HepG2 (cell line): ENCODE measurements around the gene CHSY3. TPM values are rescaled to one million over a fixed set of nuclear protein-coding genes. Genes with fewer than 3 reads are reported as not detected.

Source experiments
- ATAC-seq: fragments of 200-7000 bp; cut with Tn5 transposase; 3 replicates; pipeline ENCODE4 v1.9.1; 2020; ENCODE audit warnings: mild to moderate bottlenecking, moderate library complexity
- BruUV-seq: library from RNA; stranded (reverse); fragments of 400-500 nt; replicated peaks from 2 replicates; lab custom pipeline; 2021; lab: Mats Ljungman, UMichigan
- CTCF ChIA-PET: fragments of 300-600 bp; formaldehyde crosslinking; extraction: SDS; loops from one replicate; lab custom pipeline; 2021; ENCODE audit warnings: low total read pairs, inconsistent platforms, low intra/inter-chr PET ratio; lab: Yijun Ruan, JAX
- POLR2A ChIA-PET: fragments of 350-600 bp; sonication (Branson Sonifier 250); formaldehyde crosslinking; loops from one replicate; lab custom pipeline; 2020; ENCODE audit warnings: antibody characterized with exemption, inconsistent platforms; lab: Yijun Ruan, JAX
- DNase-seq: peaks from one replicate; pipeline ENCODE4 v3.0.0-alpha.2; 2015; ENCODE audit warnings: low spot score
- FAIRE-seq: peaks from 3 replicates; lab custom pipeline; 2011; peaks lifted over from hg19 to GRCh38; lab: Jason Lieb, UNC
- H2AFZ ChIP-seq: one replicate; pipeline ENCODE4 v1.6.1; 2011; ENCODE audit warnings: low read length, inconsistent platforms
- H3K27ac ChIP-seq: fragments of 300-600 bp; 3 replicates; pipeline ENCODE4 v1.8.0; 2011; ENCODE audit warnings: mixed run types, mild to moderate bottlenecking, mixed read lengths, low read length, inconsistent platforms; ENCODE audit not compliant: insufficient read depth; ENCODE audit errors: extremely low read length
- H3K27me3 ChIP-seq, 2 experiments: fragments of 200-600 bp in 1 of 2; 2 replicates in 1 of 2; 3 replicates in 1 of 2; pipeline versions ENCODE4 v1.6.0 to v1.8.0; 2011; ENCODE audit warnings: low read length in 2 of 2, mild to moderate bottlenecking in 2 of 2, moderate library complexity in 2 of 2, inconsistent platforms in 1 of 2; ENCODE audit not compliant: insufficient read depth in 2 of 2, control insufficient read depth in 1 of 2
- H3K36me3 ChIP-seq, 2 experiments: fragments of 200-600 bp in 1 of 2; replicated peaks in 1 of 2; 2 replicates in 1 of 2; 3 replicates in 1 of 2; pipeline versions ENCODE4 v1.5.1 to v1.8.0; 2011; ENCODE audit warnings: low read length in 2 of 2, inconsistent platforms in 1 of 2; ENCODE audit not compliant: insufficient read depth in 2 of 2, control insufficient read depth in 1 of 2
- H3K4me1 ChIP-seq: 2 replicates; pipeline ENCODE4 v1.5.1; 2012; ENCODE audit warnings: low read length, inconsistent platforms; ENCODE audit not compliant: insufficient read depth
- H3K4me2 ChIP-seq: 2 replicates; pipeline ENCODE4 v1.6.0; 2011; ENCODE audit warnings: low read depth, low read length, inconsistent platforms
- H3K4me3 ChIP-seq, 3 experiments: fragments of 200-600 bp in 1 of 3; sonication (generic), shearing (Covaris generic) in 1 of 3; replicated peaks in 1 of 3; 2 replicates each; pipeline ENCODE4 v1.5.1; 2011 to 2016; ENCODE audit warnings: low read length in 3 of 3, inconsistent platforms in 2 of 3, low read depth in 2 of 3, mild to moderate bottlenecking in 2 of 3, control low read depth in 1 of 3, mixed read lengths in 1 of 3; ENCODE audit not compliant: insufficient read depth in 1 of 3
- H3K79me2 ChIP-seq: one replicate; pipeline ENCODE4 v1.6.1; 2011; ENCODE audit warnings: low read length, inconsistent platforms; ENCODE audit not compliant: insufficient read depth
- H3K9ac ChIP-seq: 2 replicates; pipeline ENCODE4 v1.6.0; 2011; ENCODE audit warnings: mild to moderate bottlenecking, low read depth, low read length, inconsistent platforms; ENCODE audit not compliant: insufficient read depth
- H3K9me3 ChIP-seq: 2 replicates; pipeline ENCODE4 v1.5.1; 2012; ENCODE audit warnings: mild to moderate bottlenecking, low read length
- H4K20me1 ChIP-seq: 2 replicates; pipeline ENCODE4 v1.6.0; 2011; ENCODE audit warnings: inconsistent platforms, mild to moderate bottlenecking, low read length, moderate library complexity; ENCODE audit not compliant: insufficient read depth
- ATF5 ChIP-seq: sonication (generic); formaldehyde crosslinking; IDR thresholded peaks from 2 replicates; pipeline ENCODE4 v1.4.0; 2020; ENCODE audit warnings: mild to moderate bottlenecking, low read depth, missing genetic modification reagents
- SNAI1 ChIP-seq: sonication (generic); formaldehyde crosslinking; IDR thresholded peaks from 2 replicates; pipeline ENCODE4 v1.5.0; 2020; ENCODE audit warnings: mild to moderate bottlenecking, missing genetic modification reagents, borderline replicate concordance
- ZNF274 ChIP-seq: sonication (generic); formaldehyde crosslinking; IDR thresholded peaks from 2 replicates; pipeline ENCODE4 v1.5.1; 2020; ENCODE audit warnings: mild to moderate bottlenecking, missing genetic modification reagents
- WGBS: methylation state at CpG from one replicate; pipeline ENCODE4 v1.1.6; 2017; ENCODE audit warnings: low lambda C conversion rate; 5-methylcytosine and 5-hydroxymethylcytosine counted together
- in situ Hi-C: cut with HindIII; loops from 2 replicates; pipeline ENCODE4 v1.10.0; 2017; ENCODE audit warnings: low pct_unique_long_range_greater_than_20kb; ENCODE audit not compliant: extremely low pct_ligation_motif_present
- intact Hi-C: fragments of 100-400 bp; cut with micrococcal nuclease; formaldehyde crosslinking; loops from one replicate; pipeline ENCODE4 v1.10.0; 2022; ENCODE audit not compliant: unreplicated experiment
- polyA plus RNA-seq, 8 experiments: library from polyadenylated mRNA; depleted of rRNA in 3 of 8; stranded (reverse) in 7 of 8; unstranded in 1 of 8; fragments of >200 nt; fragmentation: Illumina TruSeq in 4 of 8; extraction: Trizol in 4 of 8; gene quantifications; 2 replicates each; pipeline versions ENCODE4 v1.2.1 to v1.2.3, GENCODE V29; 2011 to 2016; ENCODE audit warnings: low read depth in 4 of 8, missing spikeins in 1 of 8, mixed read lengths in 1 of 8; ENCODE audit not compliant: insufficient read depth in 1 of 8
- total RNA-seq, 5 experiments: library from RNA; depleted of rRNA; stranded (reverse); fragments of >200 nt; fragmentation: Illumina TruSeq; extraction: Trizol; gene quantifications; 2 replicates each; pipeline ENCODE4 v1.2.3, GENCODE V29; 2016; ENCODE audit warnings: low read depth in 1 of 5

Gene CHSY3
- total and polyA plus RNA-seq, 2 of the 13 experiments (the other 11 are each of a cell fraction or from before 2014, with no cell fraction given), result 0.26 to 4.1 TPM

- no TSS peak for BruUV-seq
- Histone ChIP-seq H2AFZ (no peak overlapping the region), H3K79me2 (no peaks in the 10 kb centered on the region), H3K36me3 (no peaks in the 10 kb centered on the region), H3K27ac (no peak overlapping the region), H3K9me3 (no peaks in the 10 kb centered on the region), H3K4me2 (no peak overlapping the region), H3K4me1 (no peaks in the 10 kb centered on the region), H3K9ac (no peak overlapping the region), H3K4me3 (no peak overlapping the region), H3K27me3 (no peaks in the 10 kb centered on the region), H4K20me1 (no peaks in the 10 kb centered on the region)
- FAIRE-seq (no peak), ATAC-seq (no peak), DNase-seq (no peak)
- in situ Hi-C loops (no loop called here), intact Hi-C loops (no loop called here)
- ChIA-PET CTCF (no interaction called here), POLR2A (no interaction called here)
- 49% methylated on average over 8 of the region's 8 CpGs for WGBS
- no peak for TF ChIP-seq SNAI1 (CRISPR knock-in tag)
Observed at GRCh38 chr5:130090569-130091270, 186.5 kb downstream of the CHSY3 start.

DNA sequence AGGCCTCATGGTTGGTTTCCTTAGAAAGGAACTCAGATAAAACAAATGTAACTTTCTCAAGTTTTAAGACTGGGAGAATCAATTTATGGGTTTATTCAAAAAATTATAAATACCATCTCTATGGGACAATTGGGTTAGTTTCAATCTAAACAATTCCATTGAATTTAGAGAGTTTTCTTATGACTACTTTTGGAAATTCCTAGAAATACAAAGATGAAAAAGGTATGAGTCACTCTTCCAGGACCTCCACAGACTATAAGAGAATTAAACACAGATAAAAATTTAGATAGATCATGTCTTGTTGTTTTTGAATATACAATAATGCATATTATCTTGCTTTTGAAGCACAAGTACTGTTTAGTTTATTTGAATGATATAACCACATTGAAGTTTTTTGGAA, 188.7 kb downstream of the CHSY3 start:
- ATAC-seq, result no peak
- H3K9ac ChIP-seq, result no peak overlapping the region
- no TSS peak for BruUV-seq
- H3K27me3 ChIP-seq, result no peaks in the 10 kb centered on the region
- no peak overlapping the region for H2AFZ ChIP-seq
- no peaks in the 10 kb centered on the region for H3K4me1 ChIP-seq
- H3K36me3 ChIP-seq, result no peaks in the 10 kb centered on the region
- no peak overlapping the region for H3K4me3 ChIP-seq
- intact Hi-C loops (no loop called here), in situ Hi-C loops (no loop called here)
- DNase-seq, result no peak
- no peak for FAIRE-seq
- CTCF ChIA-PET, result no interaction called here
- H3K79me2 ChIP-seq, result no peaks in the 10 kb centered on the region
- no peaks in the 10 kb centered on the region for H4K20me1 ChIP-seq
- no peak overlapping the region for H3K4me2 ChIP-seq
- H3K27ac ChIP-seq, result no peak overlapping the region
- POLR2A ChIA-PET, result no interaction called here
- TF ChIP-seq ATF5 (CRISPR knock-in tag), result no peak
- TF ChIP-seq ZNF274 (CRISPR knock-in tag), result no peak
- H3K9me3 ChIP-seq, result no peaks in the 10 kb centered on the region
